SK-N-DZ (cell line): ENCODE measurements around the gene ADGRB2.

Experiments used
- DNase-seq: peaks from one replicate; pipeline ENCODE4 v3.0.0-alpha.2; 2015; ENCODE audit warnings: low spot score

The ADGRB2 gene

GRCh38 chr1:31783846-31784245, 19.7 kb upstream of the ADGRB2 start:
- DNase-seq = no peak

- peak; percentile 54 for DNase-seq
Measured at GRCh38 chr1:31782421-31783410, 18.6 kb upstream of the ADGRB2 start.

GRCh38 chr1:31781756-31782371, 17.7 kb upstream of the ADGRB2 start:
- DNase-seq = no peak

GRCh38 chr1:31781138-31781755, 17.1 kb upstream of the ADGRB2 start:
- DNase-seq = no peak

GRCh38 chr1:31780632-31781031, 16.5 kb upstream of the ADGRB2 start:
- no peak for DNase-seq

- DNase-seq = no peak
Measured at GRCh38 chr1:31779687-31780086, 15.5 kb upstream of the ADGRB2 start.

- no peak for DNase-seq
Measured at GRCh38 chr1:31778763-31779488, 14.8 kb upstream of the ADGRB2 start.

- DNase-seq = no peak
Measured at GRCh38 chr1:31776516-31776915, 12.4 kb upstream of the ADGRB2 start.

- no peak for DNase-seq
Measured at GRCh38 chr1:31776032-31776431, 11.9 kb upstream of the ADGRB2 start.

- DNase-seq = no peak
Measured at GRCh38 chr1:31775210-31775999, 11.3 kb upstream of the ADGRB2 start.

GRCh38 chr1:31774495-31774894, 10.4 kb upstream of the ADGRB2 start:
- no peak for DNase-seq

- DNase-seq = no peak
Measured at GRCh38 chr1:31773861-31774260, 9.7 kb upstream of the ADGRB2 start.

GRCh38 chr1:31772669-31773248, 8.6 kb upstream of the ADGRB2 start:
- no peak for DNase-seq

GRCh38 chr1:31771891-31772668, 7.9 kb upstream of the ADGRB2 start:
- DNase-seq = no peak

GRCh38 chr1:31769720-31770390, 5.7 kb upstream of the ADGRB2 start:
- DNase-seq = peak; percentile 32

- DNase-seq = no peak
Measured at GRCh38 chr1:31768939-31769704, 5.0 kb upstream of the ADGRB2 start.

GRCh38 chr1:31768407-31768907, 4.3 kb upstream of the ADGRB2 start:
- no peak for DNase-seq

GRCh38 chr1:31767225-31767624, 3.1 kb upstream of the ADGRB2 start:
- DNase-seq = no peak
